BLaER1 (cell line): Measurements from ENCODE around the gene SLC12A7.
A peak's percentile ranks its signal among the peaks of the same experiment; 100 is the strongest.

Source experiments
- H3K27ac ChIP-seq: shearing (Covaris generic); formaldehyde crosslinking; 2 replicates; pipeline ENCODE4 v1.8.1; 2022
- H3K27me3 ChIP-seq: shearing (Covaris generic); formaldehyde crosslinking; 2 replicates; pipeline ENCODE4 v1.8.1; 2022
- H3K36me3 ChIP-seq: shearing (Covaris generic); formaldehyde crosslinking; 2 replicates; pipeline ENCODE4 v1.8.1; 2022
- H3K4me1 ChIP-seq: shearing (Covaris generic); formaldehyde crosslinking; 2 replicates; pipeline ENCODE4 v1.8.1; 2022
- H3K4me2 ChIP-seq: shearing (Covaris generic); formaldehyde crosslinking; 2 replicates; pipeline ENCODE4 v1.8.1; 2022
- H3K4me3 ChIP-seq: shearing (Covaris generic); formaldehyde crosslinking; 2 replicates; pipeline ENCODE4 v1.8.1; 2022
- H3K9ac ChIP-seq: shearing (Covaris generic); formaldehyde crosslinking; 2 replicates; pipeline ENCODE4 v1.8.1; 2022
- H3K9me3 ChIP-seq: shearing (Covaris generic); formaldehyde crosslinking; 2 replicates; pipeline ENCODE4 v1.8.1; 2022
- H4K20me1 ChIP-seq: shearing (Covaris generic); formaldehyde crosslinking; 2 replicates; pipeline ENCODE4 v1.8.1; 2022
- Cebpa-rat ChIP-seq: shearing (Covaris generic); IDR thresholded peaks from 2 replicates; pipeline ENCODE4 v1.8.1; 2022

SLC12A7 gene

GRCh38 chr5:1052076-1052475, 59.8 kb downstream of the SLC12A7 start:
- H3K27ac ChIP-seq = 0 out of 2 replicates have a peak overlapping the region, but pooled peaks have one; percentile 52
- no peaks in the 10 kb centered on the region for H3K9me3 ChIP-seq
- no peak overlapping the region for H3K9ac ChIP-seq
- H3K4me1 ChIP-seq = peaks cover 86% of the 10 kb centered on the region
- TF ChIP-seq Cebpa-rat = no peak
- peaks cover 74% of the 10 kb centered on the region for H4K20me1 ChIP-seq
- peak overlapping the region; percentile 89 for H3K4me2 ChIP-seq
- H3K4me3 ChIP-seq = no peak overlapping the region
- H3K27me3 ChIP-seq = no peaks in the 10 kb centered on the region
- H3K36me3 ChIP-seq = peaks cover 38% of the 10 kb centered on the region; the same call in 1 of the 2 replicates

GRCh38 chr5:1051366-1051720, 60.5 kb downstream of the SLC12A7 start:
- H3K36me3 ChIP-seq = peaks cover 32% of the 10 kb centered on the region; the same call in 1 of the 2 replicates
- no peak for TF ChIP-seq Cebpa-rat
- no peaks in the 10 kb centered on the region for H3K9me3 ChIP-seq
- H3K27ac ChIP-seq = peak overlapping the region; percentile 52
- peak overlapping the region; percentile 89 for H3K4me2 ChIP-seq
- peaks cover 80% of the 10 kb centered on the region for H3K4me1 ChIP-seq
- H3K9ac ChIP-seq = peak overlapping the region; percentile 58; the same call in 1 of the 2 replicates
- H3K27me3 ChIP-seq = no peaks in the 10 kb centered on the region
- H3K4me3 ChIP-seq = no peak overlapping the region
- H4K20me1 ChIP-seq = peaks cover 66% of the 10 kb centered on the region

- H3K27ac ChIP-seq = peak overlapping the region; percentile 52
- no peaks in the 10 kb centered on the region for H3K9me3 ChIP-seq
- H4K20me1 ChIP-seq = peaks cover 60% of the 10 kb centered on the region
- no peaks in the 10 kb centered on the region for H3K27me3 ChIP-seq
- H3K4me2 ChIP-seq = peak overlapping the region; percentile 89
- TF ChIP-seq Cebpa-rat = no peak
- peak overlapping the region; percentile 58; the same call in 1 of the 2 replicates for H3K9ac ChIP-seq
- peaks cover 73% of the 10 kb centered on the region for H3K4me1 ChIP-seq
- peaks cover 26% of the 10 kb centered on the region; the same call in 1 of the 2 replicates for H3K36me3 ChIP-seq
- 0 out of 2 replicates have a peak overlapping the region, but pooled peaks have one; percentile 29 for H3K4me3 ChIP-seq
These were observed 61.2 kb downstream of the SLC12A7 start for GRCh38 chr5:1050423-1051365.

- H3K4me2 ChIP-seq = peak overlapping the region; percentile 89
- H3K36me3 ChIP-seq = peaks cover 14% of the 10 kb centered on the region; the same call in 1 of the 2 replicates
- no peak for TF ChIP-seq Cebpa-rat
- no peak overlapping the region for H3K9ac ChIP-seq
- no peaks in the 10 kb centered on the region for H3K27me3 ChIP-seq
- no peaks in the 10 kb centered on the region for H3K9me3 ChIP-seq
- no peak overlapping the region for H3K4me3 ChIP-seq
- no peak overlapping the region for H3K27ac ChIP-seq
- peaks cover 58% of the 10 kb centered on the region for H3K4me1 ChIP-seq
- H4K20me1 ChIP-seq = peaks cover 44% of the 10 kb centered on the region
These were observed 62.7 kb downstream of the SLC12A7 start for GRCh38 chr5:1048861-1049838.

- Histone ChIP-seq H3K4me1 (peaks cover 49% of the 10 kb centered on the region), H3K36me3 (peaks cover 14% of the 10 kb centered on the region; the same call in 1 of the 2 replicates), H3K27ac (no peak overlapping the region), H3K9me3 (no peaks in the 10 kb centered on the region), H3K27me3 (no peaks in the 10 kb centered on the region), H3K4me3 (no peak overlapping the region), H4K20me1 (peaks cover 37% of the 10 kb centered on the region), H3K4me2 (no peak overlapping the region), H3K9ac (no peak overlapping the region)
- TF ChIP-seq Cebpa-rat = no peak
These were observed 63.6 kb downstream of the SLC12A7 start for GRCh38 chr5:1048162-1048721.

- Histone ChIP-seq H3K27me3 (no peaks in the 10 kb centered on the region), H3K36me3 (peaks cover 10% of the 10 kb centered on the region; the same call in 1 of the 2 replicates), H3K27ac (no peak overlapping the region), H3K4me1 (peaks cover 41% of the 10 kb centered on the region), H4K20me1 (peaks cover 29% of the 10 kb centered on the region), H3K9ac (no peak overlapping the region), H3K4me3 (no peak overlapping the region), H3K9me3 (no peaks in the 10 kb centered on the region), H3K4me2 (no peak overlapping the region)
- no peak for TF ChIP-seq Cebpa-rat
These were observed 64.4 kb downstream of the SLC12A7 start for GRCh38 chr5:1047332-1047965.

GRCh38 chr5:1045960-1046560, 65.8 kb downstream of the SLC12A7 start:
- Histone ChIP-seq H3K4me3 (no peak overlapping the region), H3K9me3 (no peaks in the 10 kb centered on the region), H3K27me3 (no peaks in the 10 kb centered on the region), H3K9ac (no peak overlapping the region), H3K4me2 (no peak overlapping the region), H3K4me1 (peaks cover 27% of the 10 kb centered on the region), H3K27ac (no peak overlapping the region), H4K20me1 (peaks cover 15% of the 10 kb centered on the region), H3K36me3 (peaks cover 1% of the 10 kb centered on the region; the same call in 1 of the 2 replicates)
- no peak for TF ChIP-seq Cebpa-rat

- Histone ChIP-seq H3K9me3 (peaks cover 14% of the 10 kb centered on the region), H3K27me3 (no peaks in the 10 kb centered on the region), H3K9ac (no peak overlapping the region), H4K20me1 (peaks cover 11% of the 10 kb centered on the region; the same call in 1 of the 2 replicates), H3K36me3 (peaks cover 17% of the 10 kb centered on the region), H3K27ac (no peak overlapping the region), H3K4me3 (no peak overlapping the region), H3K4me1 (peaks cover 18% of the 10 kb centered on the region), H3K4me2 (no peak overlapping the region)
- no peak for TF ChIP-seq Cebpa-rat
These were observed 67.7 kb downstream of the SLC12A7 start for GRCh38 chr5:1044117-1044516.
